D721Med (cell line): ENCODE data around the gene MICAL2.

ENCODE experiments used
- DNase-seq: peaks from one replicate; pipeline ENCODE4 v3.0.0; 2011; ENCODE audit warnings: low spot score; ENCODE audit not compliant: insufficient read length
- FAIRE-seq: peaks from 2 replicates; lab custom pipeline; 2011; peaks lifted over from hg19 to GRCh38; lab: Jason Lieb, UNC
- CTCF ChIP-seq: IDR thresholded peaks from 2 replicates; pipeline ENCODE4 v1.5.1; 2012; ENCODE audit warnings: mild to moderate bottlenecking, control low read depth; ENCODE audit not compliant: insufficient read depth; ENCODE audit errors: missing control alignments

The MICAL2 gene

GRCh38 chr11:12073886-12074285 is 36.5 kb upstream of the MICAL2 start:
- DNase-seq: no peak
- no peak for FAIRE-seq
- TF ChIP-seq CTCF: no peak

- TF ChIP-seq CTCF: no peak
- DNase-seq (no peak), FAIRE-seq (no peak)
These were observed 35.7 kb upstream of the MICAL2 start for GRCh38 chr11:12074529-12075195.

- FAIRE-seq (no peak), DNase-seq (no peak)
- no peak for TF ChIP-seq CTCF
These were observed 35.1 kb upstream of the MICAL2 start for GRCh38 chr11:12075291-12075690.

- no peak for TF ChIP-seq CTCF
- FAIRE-seq: no peak
- no peak for DNase-seq
These were observed 34.3 kb upstream of the MICAL2 start for GRCh38 chr11:12075822-12076821.

- DNase-seq: no peak
- FAIRE-seq: no peak
- no peak for TF ChIP-seq CTCF
These were observed 33.4 kb upstream of the MICAL2 start for GRCh38 chr11:12076840-12077534.

GRCh38 chr11:12077535-12078280 is 32.7 kb upstream of the MICAL2 start:
- TF ChIP-seq CTCF: no peak
- no peak for FAIRE-seq
- DNase-seq: no peak
